ENCODE measurements around the gene MAD2L1BP. TPM values are rescaled to one million over a fixed set of nuclear protein-coding genes. Genes with fewer than 3 reads are reported as not detected.

MAD2L1BP gene
- total RNA-seq, 1 donor from 2014 or later, result 49.7 TPM

GRCh38 chr6:43681303-43681702 lies 45.7 kb downstream of the MAD2L1BP start:
- no peak for DNase-seq (ENCODE audit: low read depth)

DNA sequence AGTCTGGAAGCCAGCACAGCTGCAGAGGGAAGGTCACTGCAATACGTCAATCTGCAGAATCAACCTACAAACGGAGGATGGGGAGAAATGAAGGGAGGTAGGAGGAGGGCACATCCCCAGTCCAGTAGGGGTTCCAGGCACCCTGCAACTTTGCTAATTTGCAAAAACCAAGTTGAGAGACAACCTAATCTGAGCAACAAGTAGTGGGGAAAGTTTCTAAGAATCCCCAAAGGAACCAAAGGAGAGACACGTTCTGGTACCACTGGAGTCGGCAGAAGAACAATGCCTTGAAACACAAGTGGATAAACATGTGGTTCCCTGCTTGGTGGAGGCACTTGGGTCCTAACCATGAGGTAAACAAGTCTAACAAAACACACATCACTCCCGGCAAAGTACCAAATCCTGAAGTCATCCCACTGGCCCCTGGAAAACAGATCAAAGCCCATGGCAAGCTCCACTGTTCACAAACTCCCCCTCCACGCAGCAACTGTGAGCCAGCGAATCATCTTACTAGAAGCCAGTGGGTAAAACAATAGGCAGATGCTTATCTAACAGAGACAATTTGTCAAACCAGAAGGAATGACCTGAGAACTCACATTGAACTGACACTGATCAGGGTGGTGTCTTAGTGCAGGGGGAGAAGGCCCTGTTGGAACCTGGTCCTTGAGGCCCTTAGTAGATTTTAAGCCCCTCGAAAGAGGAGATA lies 47.2 kb downstream of the MAD2L1BP start:
- DNase-seq (ENCODE audit: low read depth), result no peak

GRCh38 chr6:43683708-43684455 lies 48.2 kb downstream of the MAD2L1BP start:
- no peak for DNase-seq (ENCODE audit: low read depth)

DNA sequence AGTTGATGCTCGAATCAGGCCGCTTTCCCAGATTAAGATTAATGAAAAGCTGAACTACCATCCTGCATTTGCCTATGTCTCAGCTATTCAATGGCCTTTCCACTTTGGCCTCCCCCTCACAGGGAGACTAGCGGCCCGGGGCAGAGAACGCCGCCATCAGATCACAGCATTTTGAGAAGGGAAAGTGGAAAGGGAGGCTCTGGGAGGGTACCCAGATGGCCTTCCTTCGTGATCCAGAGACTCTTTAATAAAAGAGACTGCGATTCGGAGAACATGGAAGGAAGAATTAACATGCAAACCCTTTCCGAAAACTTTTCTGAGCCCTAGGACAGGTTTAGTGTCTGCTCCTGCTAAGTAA lies 51.4 kb downstream of the MAD2L1BP start:
- no peak for DNase-seq (ENCODE audit: low read depth)

GRCh38 chr6:43687437-43688347 lies 52.1 kb downstream of the MAD2L1BP start, which contains the start of gene MRPS18A:
Gene MRPS18A (minus strand): TSS chr6:43687791. CDS start chr6:43687779, 12 bp downstream.
- peak; percentile 62 for DNase-seq (ENCODE audit: low read depth)

DNA sequence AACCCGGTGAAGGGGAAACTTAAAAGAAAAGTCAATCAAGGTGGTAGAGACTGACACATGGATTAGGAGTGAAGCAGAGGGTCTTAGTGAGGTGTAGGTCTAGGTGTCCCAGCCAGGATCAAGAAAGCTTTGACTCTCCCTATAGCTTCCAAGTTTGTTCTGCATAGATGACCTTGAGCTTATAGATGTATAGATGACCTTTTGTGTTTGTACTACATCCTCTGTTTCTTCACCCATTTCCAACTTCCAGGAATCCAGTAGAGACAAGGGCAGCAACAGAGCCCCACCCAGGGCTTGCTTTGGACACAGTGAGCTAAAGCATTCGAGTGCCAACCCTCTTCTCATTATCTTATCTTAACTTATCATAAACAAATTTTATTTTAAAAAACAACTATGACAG lies 53.8 kb downstream of the MAD2L1BP start:
- no peak for DNase-seq (ENCODE audit: low read depth)

Other genes with a start within 250 kb of the MAD2L1BP start
- gene ABCC10, start 208.3 kb upstream of the MAD2L1BP start, total RNA-seq, result 13.0 and 19.1 TPM in 2 replicates
- 1.3 TPM in 1 of 2 replicates, not detected in the other for gene DLK2, start 180.3 kb upstream of the MAD2L1BP start, total RNA-seq
- 6.4 and 19.6 TPM in 2 replicates for gene TJAP1, start 158.3 kb upstream of the MAD2L1BP start, total RNA-seq
- 0.35 and 1.1 TPM in 2 replicates for gene LRRC73, start 125.5 kb upstream of the MAD2L1BP start, total RNA-seq
- gene YIPF3, start 118.9 kb upstream of the MAD2L1BP start, total RNA-seq, result 114 and 161 TPM in 2 replicates
- gene POLR1C, start 118.8 kb upstream of the MAD2L1BP start, total RNA-seq, result 36.1 and 49.0 TPM in 2 replicates
- gene XPO5, start 59.8 kb upstream of the MAD2L1BP start, total RNA-seq, result 39.8 and 49.1 TPM in 2 replicates
- 33.0 and 47.8 TPM in 2 replicates for gene POLH, start 59.7 kb upstream of the MAD2L1BP start, total RNA-seq
- 46.0 and 53.2 TPM in 2 replicates for gene GTPBP2, start 6.6 kb upstream of the MAD2L1BP start, total RNA-seq
- 0.17 and 0.35 TPM in 2 replicates for gene RSPH9, start 9.2 kb downstream of the MAD2L1BP start, total RNA-seq
- 35.5 and 62.0 TPM in 2 replicates for gene MRPS18A, start 52.0 kb downstream of the MAD2L1BP start, total RNA-seq
- 121 and 249 TPM in 2 replicates for gene VEGFA, start 134.4 kb downstream of the MAD2L1BP start, total RNA-seq